Measurements from ENCODE around the gene PRPSAP2. TPM values are rescaled to one million over a fixed set of nuclear protein-coding genes. Genes with fewer than 3 reads are reported as not detected.
"Not testable (repeated sequence)": the region's sequence is repeated elsewhere in the genome, so short reads cannot be mapped to it uniquely, and the experiment has no call there.

PRPSAP2 gene
- total RNA-seq, 3 donors from 2014 or later, result 32.6 to 42.1 (median 35.0) TPM

- intact Hi-C loops (cut with DNase I, micrococcal nuclease), result no loop called here
- H3K4me1 ChIP-seq (ENCODE audit: low read depth), result peaks cover 35% of the 10 kb centered on the region
- peak; percentile 81 for ATAC-seq
- H3K36me3 ChIP-seq (ENCODE audit: low read depth), result no peaks in the 10 kb centered on the region
- H3K4me3 ChIP-seq, result no peak overlapping the region
- DNase-seq, result peak in 1 of 3 donors; percentile 45
- no peaks in the 10 kb centered on the region for H3K9me3 ChIP-seq
- no peak for TF ChIP-seq CTCF (IDR thresholded peaks at IDR 0.05)
Observed at GRCh38 chr17:18921912-18922451, 64.1 kb downstream of the PRPSAP2 start.

- ATAC-seq; H3K4me3 ChIP-seq; H3K36me3 ChIP-seq (ENCODE audit: low read depth); H3K9me3 ChIP-seq; intact Hi-C loops (cut with DNase I, micrococcal nuclease); DNase-seq: not testable (repeated sequence)
- H3K4me1 ChIP-seq (ENCODE audit: low read depth), result peaks cover 35% of the 10 kb centered on the region
Observed at GRCh38 chr17:18922596-18922995, 64.7 kb downstream of the PRPSAP2 start.

- no peak for ATAC-seq
- H3K36me3 ChIP-seq (ENCODE audit: low read depth), result no peaks in the 10 kb centered on the region
Observed at GRCh38 chr17:18925187-18925586, 67.3 kb downstream of the PRPSAP2 start.

GRCh38 chr17:18928628-18929125, 70.7 kb downstream of the PRPSAP2 start:
- H3K4me1 ChIP-seq (ENCODE audit: low read depth), result peaks cover 2% of the 10 kb centered on the region
- H3K36me3 ChIP-seq (ENCODE audit: low read depth), result no peaks in the 10 kb centered on the region
- H3K9me3 ChIP-seq, result no peaks in the 10 kb centered on the region
- no peak overlapping the region for H3K4me3 ChIP-seq
- no peak for ATAC-seq
- intact Hi-C loops (cut with DNase I, micrococcal nuclease), result no loop called here
- no peak for DNase-seq
- TF ChIP-seq CTCF (IDR thresholded peaks at IDR 0.05), result no peak

More at GRCh38 chr17:18925187-18925586, 67.3 kb downstream of the PRPSAP2 start:
- Histone ChIP-seq H3K4me3 (no peak overlapping the region), H3K4me1 (ENCODE audit: low read depth) (peaks cover 27% of the 10 kb centered on the region), H3K9me3 (no peaks in the 10 kb centered on the region)
- DNase-seq, result no peak
- intact Hi-C loops (cut with DNase I, micrococcal nuclease), result no loop called here
- TF ChIP-seq CTCF (IDR thresholded peaks at IDR 0.05), result no peak

- TF ChIP-seq CTCF (IDR thresholded peaks at IDR 0.05), result no peak
- peaks cover 2% of the 10 kb centered on the region for H3K4me1 ChIP-seq (ENCODE audit: low read depth)
- DNase-seq (no peak), ATAC-seq (peak; percentile 54)
- no peaks in the 10 kb centered on the region for H3K9me3 ChIP-seq
- intact Hi-C loops (cut with DNase I, micrococcal nuclease), result no loop called here
- no peaks in the 10 kb centered on the region for H3K36me3 ChIP-seq (ENCODE audit: low read depth)
- H3K4me3 ChIP-seq, result no peak overlapping the region
Observed at GRCh38 chr17:18932360-18933055, 74.6 kb downstream of the PRPSAP2 start.

Measured in mucosa of descending colon (tissue), 3 donors.